PC-9 (cell line): ENCODE results near the gene ADAP1. TPM values are rescaled to one million over a fixed set of nuclear protein-coding genes. Genes with fewer than 3 reads are reported as not detected.
A peak's percentile ranks its signal among the peaks of the same experiment; 100 is the strongest.

Experiments used
- BruUV-seq: library from RNA; stranded (reverse); fragments of 400-500 nt; replicated peaks from 2 replicates; lab custom pipeline; 2021; lab: Mats Ljungman, UMichigan
- CTCF ChIA-PET: fragments of 300-600 bp; sonication (Branson Sonifier 250); formaldehyde crosslinking; loops from one replicate; lab custom pipeline; 2022; ENCODE audit warnings: antibody characterized with exemption; lab: Charles Lee
- POLR2A ChIA-PET: fragments of 300-600 bp; sonication (Branson Sonifier 250); formaldehyde crosslinking; loops from one replicate; lab custom pipeline; 2022; ENCODE audit warnings: antibody characterized with exemption; ENCODE audit not compliant: unreplicated experiment; lab: Charles Lee
- DNase-seq, 2 experiments: peaks; one replicate each; pipeline versions ENCODE4 v3.0.0 to v3.0.0-alpha.2; 2015 to 2022; ENCODE audit warnings: mixed read lengths in 1 of 2
- H2AFZ ChIP-seq: fragments of 200-600 bp; sonication (generic); 2 replicates; pipeline ENCODE4 v1.8.1; 2017; ENCODE audit warnings: antibody characterized with exemption
- H3F3A ChIP-seq: fragments of 200-600 bp; sonication (generic); 2 replicates; pipeline ENCODE4 v1.8.1; 2017; ENCODE audit warnings: antibody characterized with exemption, mild to moderate bottlenecking, low read depth; ENCODE audit not compliant: insufficient read depth
- H3K27ac ChIP-seq: fragments of 200-600 bp; sonication (generic); 2 replicates; pipeline ENCODE4 v1.6.1; 2016; ENCODE audit warnings: mixed run types
- H3K27me3 ChIP-seq: fragments of 200-600 bp; sonication (generic); 2 replicates; pipeline ENCODE4 v1.6.1; 2016; ENCODE audit warnings: low read depth, mixed run types; ENCODE audit not compliant: insufficient read depth
- H3K36me3 ChIP-seq: fragments of 200-600 bp; sonication (generic); 2 replicates; pipeline ENCODE4 v1.6.1; 2016; ENCODE audit warnings: low read depth, mixed run types
- H3K4me1 ChIP-seq: fragments of 200-600 bp; sonication (generic); replicated peaks from 2 replicates; pipeline ENCODE4 v1.6.1; 2016; ENCODE audit warnings: mixed run types; ENCODE audit not compliant: insufficient read depth
- H3K4me2 ChIP-seq: fragments of 200-600 bp; sonication (generic); 2 replicates; pipeline ENCODE4 v1.6.1; 2017; ENCODE audit warnings: mixed run types
- H3K4me3 ChIP-seq: fragments of 200-600 bp; sonication (generic); 2 replicates; pipeline ENCODE4 v1.6.1; 2016; ENCODE audit warnings: mixed run types
- H3K79me2 ChIP-seq: fragments of 200-600 bp; sonication (generic); 2 replicates; pipeline ENCODE4 v1.6.1; 2017; ENCODE audit warnings: low read depth, mixed run types
- H3K9me2 ChIP-seq: fragments of 200-600 bp; sonication (generic); 2 replicates; pipeline ENCODE4 v1.8.1; 2017; ENCODE audit warnings: mild to moderate bottlenecking; ENCODE audit not compliant: insufficient read depth
- H3K9me3 ChIP-seq: fragments of 200-600 bp; sonication (generic); 2 replicates; pipeline ENCODE4 v1.8.1; 2016; ENCODE audit warnings: low read depth; ENCODE audit not compliant: insufficient read depth
- H4K20me1 ChIP-seq: fragments of 200-600 bp; sonication (generic); 2 replicates; pipeline ENCODE4 v1.8.1; 2017; ENCODE audit not compliant: insufficient read depth
- EZH2 ChIP-seq: fragments of 200-600 bp; sonication (generic); IDR thresholded peaks from 2 replicates; pipeline ENCODE4 v1.8.0; 2017; ENCODE audit warnings: antibody characterized with exemption, low read depth
- intact Hi-C: fragments of 100-400 bp; cut with micrococcal nuclease; formaldehyde crosslinking; loops from one replicate; pipeline ENCODE4 v1.10.0; 2022; ENCODE audit not compliant: unreplicated experiment
- total RNA-seq: library from RNA; stranded (reverse); gene quantifications from 2 replicates; pipeline ENCODE4 v1.2.3, GENCODE V29; 2021
- TF ChIP-seq, protein P1 (sequence below): fragments of 200-600 bp; sonication (generic); conservative IDR thresholded peaks from 2 replicates; pipeline ENCODE4 v1.6.1; 2017; ENCODE audit warnings: mixed run types, antibody characterized with exemption, mild to moderate bottlenecking, moderate library complexity

The ADAP1 gene
- total RNA-seq, 1 experiment from 2014 or later: 73.9 TPM

- no peak for DNase-seq
- Histone ChIP-seq H2AFZ (no peak overlapping the region), H3F3A (peaks cover 34% of the 10 kb centered on the region), H3K79me2 (no peaks in the 10 kb centered on the region), H3K27ac (peak overlapping the region; percentile 89; the same call in 1 of the 2 replicates), H3K4me2 (peak overlapping the region; percentile 70; the same call in 1 of the 2 replicates), H3K36me3 (no peaks in the 10 kb centered on the region), H4K20me1 (no peaks in the 10 kb centered on the region), H3K4me1 (peaks cover 13% of the 10 kb centered on the region), H3K9me2 (no peaks in the 10 kb centered on the region), H3K9me3 (no peaks in the 10 kb centered on the region), H3K4me3 (no peak overlapping the region), H3K27me3 (no peaks in the 10 kb centered on the region)
- no TSS peak for BruUV-seq
- intact Hi-C loops: no loop called here
- CTCF ChIA-PET: no interaction called here
- POLR2A ChIA-PET: no interaction called here
- TF ChIP-seq EZH2: no peak
- TF ChIP-seq, protein P1, sequence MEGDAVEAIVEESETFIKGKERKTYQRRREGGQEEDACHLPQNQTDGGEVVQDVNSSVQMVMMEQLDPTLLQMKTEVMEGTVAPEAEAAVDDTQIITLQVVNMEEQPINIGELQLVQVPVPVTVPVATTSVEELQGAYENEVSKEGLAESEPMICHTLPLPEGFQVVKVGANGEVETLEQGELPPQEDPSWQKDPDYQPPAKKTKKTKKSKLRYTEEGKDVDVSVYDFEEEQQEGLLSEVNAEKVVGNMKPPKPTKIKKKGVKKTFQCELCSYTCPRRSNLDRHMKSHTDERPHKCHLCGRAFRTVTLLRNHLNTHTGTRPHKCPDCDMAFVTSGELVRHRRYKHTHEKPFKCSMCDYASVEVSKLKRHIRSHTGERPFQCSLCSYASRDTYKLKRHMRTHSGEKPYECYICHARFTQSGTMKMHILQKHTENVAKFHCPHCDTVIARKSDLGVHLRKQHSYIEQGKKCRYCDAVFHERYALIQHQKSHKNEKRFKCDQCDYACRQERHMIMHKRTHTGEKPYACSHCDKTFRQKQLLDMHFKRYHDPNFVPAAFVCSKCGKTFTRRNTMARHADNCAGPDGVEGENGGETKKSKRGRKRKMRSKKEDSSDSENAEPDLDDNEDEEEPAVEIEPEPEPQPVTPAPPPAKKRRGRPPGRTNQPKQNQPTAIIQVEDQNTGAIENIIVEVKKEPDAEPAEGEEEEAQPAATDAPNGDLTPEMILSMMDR: no peak
These were observed 19.2 kb downstream of the ADAP1 start for GRCh38 chr7:935164-935873.

- no peak for DNase-seq
- Histone ChIP-seq H3K79me2 (no peaks in the 10 kb centered on the region), H3F3A (peaks cover 28% of the 10 kb centered on the region), H2AFZ (no peak overlapping the region), H3K27me3 (no peaks in the 10 kb centered on the region), H3K9me2 (no peaks in the 10 kb centered on the region), H3K27ac (no peak overlapping the region), H3K4me3 (no peak overlapping the region), H3K36me3 (no peaks in the 10 kb centered on the region), H3K4me1 (peaks cover 13% of the 10 kb centered on the region), H4K20me1 (no peaks in the 10 kb centered on the region), H3K4me2 (no peak overlapping the region), H3K9me3 (no peaks in the 10 kb centered on the region)
- POLR2A ChIA-PET: no interaction called here
- BruUV-seq: no TSS peak
- no peak for TF ChIP-seq EZH2
- TF ChIP-seq, protein P1: no peak
- CTCF ChIA-PET: no interaction called here
- intact Hi-C loops: no loop called here
These were observed 19.9 kb downstream of the ADAP1 start for GRCh38 chr7:934469-935163.

GRCh38 chr7:932651-932975 is 21.9 kb downstream of the ADAP1 start:
- H4K20me1 ChIP-seq: no peaks in the 10 kb centered on the region
- H3K27me3 ChIP-seq: no peaks in the 10 kb centered on the region
- no peak overlapping the region for H3K27ac ChIP-seq
- TF ChIP-seq, protein P1: no peak
- TF ChIP-seq EZH2: no peak
- peaks cover 13% of the 10 kb centered on the region for H3K4me1 ChIP-seq
- no peak for DNase-seq
- ChIA-PET POLR2A (no interaction called here), CTCF (no interaction called here)
- H3K9me2 ChIP-seq: no peaks in the 10 kb centered on the region
- no peak overlapping the region for H3K4me3 ChIP-seq
- no peaks in the 10 kb centered on the region for H3K79me2 ChIP-seq
- H3K36me3 ChIP-seq: no peaks in the 10 kb centered on the region
- no peaks in the 10 kb centered on the region for H3K9me3 ChIP-seq
- H3F3A ChIP-seq: peaks cover 12% of the 10 kb centered on the region
- intact Hi-C loops: no loop called here
- H2AFZ ChIP-seq: no peak overlapping the region
- BruUV-seq: TSS peak; percentile 15
- H3K4me2 ChIP-seq: no peak overlapping the region
